IMR-90 (cell line): ENCODE data around the gene TOMM40. TPM values are rescaled to one million over a fixed set of nuclear protein-coding genes. Genes with fewer than 3 reads are reported as not detected.

Experiments used
- ATAC-seq: fragments of 200-7000 bp; cut with Tn5 transposase; 2 replicates; pipeline ENCODE4 v1.9.1; 2020; ENCODE audit warnings: low read depth, mild to moderate bottlenecking, moderate library complexity
- BruUV-seq: library from RNA; stranded (reverse); fragments of 400-500 nt; replicated peaks from 2 replicates; lab custom pipeline; 2021; lab: Mats Ljungman, UMichigan
- CTCF ChIA-PET: fragments of 300-600 bp; formaldehyde crosslinking; extraction: SDS; loops from one replicate; lab custom pipeline; 2021; ENCODE audit warnings: antibody characterized with exemption; lab: Yijun Ruan, JAX
- POLR2A ChIA-PET: fragments of 300-600 bp; sonication (Branson Sonifier 250); formaldehyde crosslinking; loops from one replicate; lab custom pipeline; 2022; ENCODE audit warnings: antibody characterized with exemption; ENCODE audit not compliant: unreplicated experiment; lab: Charles Lee
- DNase-seq: peaks from one replicate; pipeline ENCODE4 v3.0.0; 2013
- H2AFZ ChIP-seq: replicated peaks from 2 replicates; pipeline ENCODE3; 2013; ENCODE audit warnings: low read length, mild to moderate bottlenecking; ENCODE audit not compliant: poor library complexity
- H2AK5ac ChIP-seq: 2 replicates; pipeline ENCODE4 v1.6.1; 2013; ENCODE audit warnings: low read depth, low read length, inconsistent platforms
- H2AK9ac ChIP-seq: replicated peaks from 2 replicates; pipeline ENCODE3; 2013; ENCODE audit warnings: mild to moderate bottlenecking, low read depth, low read length, moderate library complexity; ENCODE audit not compliant: poor library complexity
- H2BK120ac ChIP-seq: 2 replicates; pipeline ENCODE4 v1.6.1; 2013; ENCODE audit warnings: low read depth, low read length, inconsistent platforms
- H2BK15ac ChIP-seq: 3 replicates; pipeline ENCODE4 v1.6.1; 2013; ENCODE audit warnings: low read depth, low read length, inconsistent platforms
- H2BK20ac ChIP-seq: 2 replicates; pipeline ENCODE4 v1.6.1; 2013; ENCODE audit warnings: low read depth, mild to moderate bottlenecking, inconsistent platforms, low read length, moderate library complexity
- H2BK5ac ChIP-seq: 2 replicates; pipeline ENCODE4 v1.6.1; 2013; ENCODE audit warnings: mild to moderate bottlenecking, low read depth, low read length, inconsistent platforms; ENCODE audit not compliant: poor library complexity, severe bottlenecking
- H3K14ac ChIP-seq: replicated peaks from 2 replicates; pipeline ENCODE4 v1.6.1; 2013; ENCODE audit warnings: low read depth, low read length, inconsistent platforms
- H3K18ac ChIP-seq: 2 replicates; pipeline ENCODE4 v1.6.1; 2013; ENCODE audit warnings: low read depth, low read length, control low read depth
- H3K23ac ChIP-seq: 2 replicates; pipeline ENCODE4 v1.6.1; 2013; ENCODE audit warnings: low read depth, low read length, inconsistent platforms
- H3K27ac ChIP-seq: 2 replicates; pipeline ENCODE4 v1.5.1; 2013; ENCODE audit warnings: mild to moderate bottlenecking, control low read depth, low read length; ENCODE audit not compliant: insufficient read depth
- H3K27me3 ChIP-seq: 2 replicates; pipeline ENCODE4 v1.6.1; 2013; ENCODE audit warnings: low read length; ENCODE audit not compliant: control insufficient read depth, insufficient read depth
- H3K36me3 ChIP-seq: 2 replicates; pipeline ENCODE4 v1.6.1; 2013; ENCODE audit warnings: low read length, mixed read lengths; ENCODE audit not compliant: control insufficient read depth, insufficient read depth
- H3K4ac ChIP-seq: 2 replicates; pipeline ENCODE4 v1.6.1; 2013; ENCODE audit warnings: low read depth, low read length, inconsistent platforms
- H3K4me1 ChIP-seq: 2 replicates; pipeline ENCODE4 v1.6.1; 2013; ENCODE audit warnings: low read length, mixed read lengths; ENCODE audit not compliant: control insufficient read depth, insufficient read depth
- H3K4me2 ChIP-seq: 2 replicates; pipeline ENCODE4 v1.6.1; 2013; ENCODE audit warnings: low read depth, mild to moderate bottlenecking, control low read depth, low read length, moderate library complexity
- H3K4me3 ChIP-seq: 2 replicates; pipeline ENCODE4 v1.5.1; 2013; ENCODE audit warnings: low read depth, mild to moderate bottlenecking, control low read depth, low read length, moderate library complexity; ENCODE audit not compliant: insufficient read depth
- H3K56ac ChIP-seq: 2 replicates; pipeline ENCODE4 v1.6.1; 2013; ENCODE audit warnings: low read length, inconsistent platforms; ENCODE audit not compliant: insufficient read depth; ENCODE audit errors: extremely low read depth
- H3K79me1 ChIP-seq, 2 experiments: 2 replicates each; pipeline ENCODE4 v1.6.1; 2013; ENCODE audit warnings: low read length in 2 of 2, inconsistent platforms in 1 of 2, low read depth in 1 of 2
- H3K9ac ChIP-seq: 2 replicates; pipeline ENCODE4 v1.6.1; 2013; ENCODE audit warnings: low read depth, low read length, control low read depth
- H3K9me1 ChIP-seq: 2 replicates; pipeline ENCODE4 v1.6.1; 2013; ENCODE audit warnings: low read length, inconsistent platforms; ENCODE audit not compliant: insufficient read depth
- H3K9me3 ChIP-seq: 2 replicates; pipeline ENCODE4 v1.6.1; 2013; ENCODE audit warnings: low read length; ENCODE audit not compliant: control insufficient read depth, insufficient read depth
- H4K20me1 ChIP-seq: 2 replicates; pipeline ENCODE4 v1.6.1; 2013; ENCODE audit warnings: low read length, inconsistent platforms; ENCODE audit not compliant: insufficient read depth
- H4K5ac ChIP-seq: 2 replicates; pipeline ENCODE4 v1.6.1; 2013; ENCODE audit warnings: mild to moderate bottlenecking, low read depth, low read length, control low read depth
- H4K8ac ChIP-seq, 2 experiments: 2 replicates each; pipeline ENCODE4 v1.6.1; 2013; ENCODE audit warnings: low read depth in 2 of 2, low read length in 2 of 2, control low read depth in 1 of 2, inconsistent platforms in 1 of 2
- H4K91ac ChIP-seq: 2 replicates; pipeline ENCODE4 v1.6.1; 2013; ENCODE audit warnings: low read depth, low read length, inconsistent platforms; ENCODE audit not compliant: insufficient read depth
- BHLHE40 ChIP-seq: fragments of 150-350 bp; IDR thresholded peaks from 2 replicates; pipeline ENCODE4 v1.6.1; 2016; ENCODE audit warnings: mild to moderate bottlenecking, low read depth, low read length
- CEBPB ChIP-seq: IDR thresholded peaks from 2 replicates; pipeline ENCODE4 v1.6.1; 2012; ENCODE audit warnings: low read depth, low read length, improper control_type of control experiment
- CHD1 ChIP-seq: IDR thresholded peaks from 2 replicates; pipeline ENCODE4 v1.6.1; 2012; ENCODE audit warnings: low read depth, low read length, improper control_type of control experiment
- FOS ChIP-seq: fragments of 150-350 bp; IDR thresholded peaks from 2 replicates; pipeline ENCODE4 v1.6.1; 2016; ENCODE audit warnings: low read depth, low read length
- MAFK ChIP-seq: IDR thresholded peaks from 2 replicates; pipeline ENCODE4 v1.6.1; 2012; ENCODE audit warnings: low read depth, low read length, improper control_type of control experiment
- MAZ ChIP-seq: IDR thresholded peaks from 2 replicates; pipeline ENCODE4 v1.6.1; 2012; ENCODE audit warnings: low read depth, mild to moderate bottlenecking, low read length, improper control_type of control experiment, moderate library complexity, borderline replicate concordance
- MXI1 ChIP-seq: IDR thresholded peaks from 2 replicates; pipeline ENCODE4 v1.6.1; 2012; ENCODE audit warnings: low read depth, mild to moderate bottlenecking, low read length, moderate library complexity, borderline replicate concordance
- NFE2L2 ChIP-seq: fragments of 150-350 bp; IDR thresholded peaks from 2 replicates; pipeline ENCODE4 v1.6.1; 2016; ENCODE audit warnings: low read depth, mild to moderate bottlenecking, low read length
- POLR2A ChIP-seq: IDR thresholded peaks from 2 replicates; pipeline ENCODE4 v1.6.1; 2012; ENCODE audit warnings: mild to moderate bottlenecking, low read depth, low read length
- RAD21 ChIP-seq: IDR thresholded peaks from 2 replicates; pipeline ENCODE4 v1.6.1; 2012; ENCODE audit warnings: low read length, improper control_type of control experiment
- RCOR1 ChIP-seq: IDR thresholded peaks from 2 replicates; pipeline ENCODE4 v1.6.1; 2012; ENCODE audit warnings: mild to moderate bottlenecking, low read length, improper control_type of control experiment; ENCODE audit not compliant: insufficient replicate concordance
- RFX5 ChIP-seq: IDR thresholded peaks from 2 replicates; pipeline ENCODE4 v1.8.0; 2012; ENCODE audit warnings: low read depth, mild to moderate bottlenecking, low read length, moderate library complexity
- SMC3 ChIP-seq: fragments of 150-350 bp; IDR thresholded peaks from 2 replicates; pipeline ENCODE4 v1.6.1; 2016; ENCODE audit warnings: low read depth, mild to moderate bottlenecking, antibody characterized with exemption, low read length, moderate library complexity
- WGBS, 2 experiments: methylation state at CpG; one replicate each; pipeline versions ENCODE4 v1.1.5 to v1.1.7; 2013; ENCODE audit warnings: missing lambda C conversion rate in 2 of 2; ENCODE audit not compliant: insufficient read length in 1 of 2; ENCODE audit errors: extremely low coverage in 2 of 2; 5-methylcytosine and 5-hydroxymethylcytosine counted together
- dilution Hi-C: fragments of 300-500 bp; cut with HindIII; formaldehyde crosslinking; loops from one replicate; pipeline ENCODE4 v1.14.3; 2018; ENCODE audit warnings: low sequenced_read_pairs; ENCODE audit not compliant: unreplicated experiment
- in situ Hi-C: fragments of 300-500 bp; cut with MboI; formaldehyde crosslinking; loops from 3 replicates; pipeline ENCODE4 v1.14.3; 2019; ENCODE audit warnings: low sequenced_read_pairs, inconsistent platforms, mixed read lengths
- intact Hi-C: fragments of 100-400 bp; cut with micrococcal nuclease; formaldehyde crosslinking; loops from 2 replicates; pipeline ENCODE4 v1.10.0; 2022
- polyA plus RNA-seq, 3 experiments: library from polyadenylated mRNA; depleted of rRNA; stranded (reverse); fragments of >200 nt; gene quantifications; 2 replicates each; pipeline ENCODE4 v1.2.3, GENCODE V29; 2012; ENCODE audit warnings: low replicate concordance in 1 of 3
- total RNA-seq: library from RNA; depleted of rRNA; stranded (reverse); fragments of >200 nt; gene quantifications from 2 replicates; pipeline ENCODE4 v1.2.3, GENCODE V29; 2012
- TF ChIP-seq, protein P1 (sequence below): fragments of 150-350 bp; IDR thresholded peaks from 2 replicates; pipeline ENCODE4 v1.6.1; 2016; ENCODE audit warnings: low read depth, mild to moderate bottlenecking, low read length, moderate library complexity, borderline replicate concordance
- TF ChIP-seq, protein P2 (sequence below): fragments of 150-350 bp; IDR thresholded peaks from 2 replicates; pipeline ENCODE4 v1.6.1; 2017; ENCODE audit warnings: mild to moderate bottlenecking, antibody characterized with exemption, low read length, low read depth
- TF ChIP-seq, protein P3 (sequence below): conservative IDR thresholded peaks from 2 replicates; pipeline ENCODE4 v1.5.1; 2012; ENCODE audit warnings: mild to moderate bottlenecking, low read depth, low read length, improper control_type of control experiment

TOMM40 gene
- total and polyA plus RNA-seq, 2 of the 4 experiments (the other 2 are of a cell fraction): 54.8 to 62.6 TPM

DNA sequence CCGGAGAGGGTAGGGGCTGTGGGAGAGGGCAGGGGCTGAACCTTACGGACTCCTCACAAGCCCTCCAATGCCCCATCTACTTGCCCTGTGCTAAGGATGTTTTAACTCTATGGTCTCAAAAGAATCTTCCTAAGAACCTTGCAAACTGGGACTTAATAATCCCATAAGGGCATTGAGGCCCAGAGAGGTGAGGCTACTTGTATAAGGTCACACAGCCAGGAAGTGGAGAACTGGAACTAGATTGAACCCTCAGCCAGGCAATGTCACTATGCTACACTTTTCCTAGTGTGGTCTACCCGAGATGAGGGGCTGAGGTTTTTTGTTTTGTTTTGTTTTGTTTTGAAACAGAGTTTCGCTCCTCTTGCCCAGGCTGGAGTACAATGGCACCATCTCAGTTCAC, 40.5 kb downstream of the TOMM40 start:
- Histone ChIP-seq H3K27me3 (peaks cover 6% of the 10 kb centered on the region), H3K23ac (no peak overlapping the region), H2BK5ac (no peak overlapping the region), H2AK9ac (no peak overlapping the region), H3K9ac (no peak overlapping the region), H3K4ac (no peak overlapping the region), H4K8ac (no peak overlapping the region), H3K79me1 (no peaks in the 10 kb centered on the region), H3K4me2 (no peak overlapping the region), H3K27ac (no peak overlapping the region), H3K18ac (no peak overlapping the region), H4K20me1 (no peaks in the 10 kb centered on the region), H2AK5ac (no peak overlapping the region), H2AFZ (no peak overlapping the region), H4K91ac (no peak overlapping the region), H2BK20ac (no peak overlapping the region), H3K4me1 (peaks cover 2% of the 10 kb centered on the region; the same call in 1 of the 2 replicates), H4K5ac (no peak overlapping the region), H2BK120ac (no peak overlapping the region), H2BK15ac (no peak overlapping the region), H3K14ac (no peak overlapping the region), H3K36me3 (no peaks in the 10 kb centered on the region), H3K56ac (no peak overlapping the region), H3K4me3 (no peak overlapping the region), H3K9me1 (no peaks in the 10 kb centered on the region), H3K9me3 (no peaks in the 10 kb centered on the region)
- ATAC-seq (no peak), DNase-seq (no peak)
- TF ChIP-seq MAZ (no peak), CHD1 (no peak), MXI1 (no peak), POLR2A (no peak), MAFK (no peak), RFX5 (no peak), RAD21 (no peak), BHLHE40 (no peak), NFE2L2 (no peak), SMC3 (no peak), RCOR1 (no peak), FOS (no peak), CEBPB (no peak)
- TF ChIP-seq, protein P1, sequence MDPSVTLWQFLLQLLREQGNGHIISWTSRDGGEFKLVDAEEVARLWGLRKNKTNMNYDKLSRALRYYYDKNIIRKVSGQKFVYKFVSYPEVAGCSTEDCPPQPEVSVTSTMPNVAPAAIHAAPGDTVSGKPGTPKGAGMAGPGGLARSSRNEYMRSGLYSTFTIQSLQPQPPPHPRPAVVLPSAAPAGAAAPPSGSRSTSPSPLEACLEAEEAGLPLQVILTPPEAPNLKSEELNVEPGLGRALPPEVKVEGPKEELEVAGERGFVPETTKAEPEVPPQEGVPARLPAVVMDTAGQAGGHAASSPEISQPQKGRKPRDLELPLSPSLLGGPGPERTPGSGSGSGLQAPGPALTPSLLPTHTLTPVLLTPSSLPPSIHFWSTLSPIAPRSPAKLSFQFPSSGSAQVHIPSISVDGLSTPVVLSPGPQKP: no peak
- TF ChIP-seq, protein P2, sequence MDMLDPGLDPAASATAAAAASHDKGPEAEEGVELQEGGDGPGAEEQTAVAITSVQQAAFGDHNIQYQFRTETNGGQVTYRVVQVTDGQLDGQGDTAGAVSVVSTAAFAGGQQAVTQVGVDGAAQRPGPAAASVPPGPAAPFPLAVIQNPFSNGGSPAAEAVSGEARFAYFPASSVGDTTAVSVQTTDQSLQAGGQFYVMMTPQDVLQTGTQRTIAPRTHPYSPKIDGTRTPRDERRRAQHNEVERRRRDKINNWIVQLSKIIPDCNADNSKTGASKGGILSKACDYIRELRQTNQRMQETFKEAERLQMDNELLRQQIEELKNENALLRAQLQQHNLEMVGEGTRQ: no peak
- TF ChIP-seq, protein P3, sequence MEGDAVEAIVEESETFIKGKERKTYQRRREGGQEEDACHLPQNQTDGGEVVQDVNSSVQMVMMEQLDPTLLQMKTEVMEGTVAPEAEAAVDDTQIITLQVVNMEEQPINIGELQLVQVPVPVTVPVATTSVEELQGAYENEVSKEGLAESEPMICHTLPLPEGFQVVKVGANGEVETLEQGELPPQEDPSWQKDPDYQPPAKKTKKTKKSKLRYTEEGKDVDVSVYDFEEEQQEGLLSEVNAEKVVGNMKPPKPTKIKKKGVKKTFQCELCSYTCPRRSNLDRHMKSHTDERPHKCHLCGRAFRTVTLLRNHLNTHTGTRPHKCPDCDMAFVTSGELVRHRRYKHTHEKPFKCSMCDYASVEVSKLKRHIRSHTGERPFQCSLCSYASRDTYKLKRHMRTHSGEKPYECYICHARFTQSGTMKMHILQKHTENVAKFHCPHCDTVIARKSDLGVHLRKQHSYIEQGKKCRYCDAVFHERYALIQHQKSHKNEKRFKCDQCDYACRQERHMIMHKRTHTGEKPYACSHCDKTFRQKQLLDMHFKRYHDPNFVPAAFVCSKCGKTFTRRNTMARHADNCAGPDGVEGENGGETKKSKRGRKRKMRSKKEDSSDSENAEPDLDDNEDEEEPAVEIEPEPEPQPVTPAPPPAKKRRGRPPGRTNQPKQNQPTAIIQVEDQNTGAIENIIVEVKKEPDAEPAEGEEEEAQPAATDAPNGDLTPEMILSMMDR: no peak
- in situ Hi-C loops (no loop called here), intact Hi-C loops (no loop called here), dilution Hi-C loops (no loop called here)
- no TSS peak for BruUV-seq
- ChIA-PET CTCF (interaction anchor here (0.6 kb wide), 1 partner anchor 20 kb away, joined by 4 read pairs; no protein-coding TSS in a partner anchor), POLR2A (no interaction called here)
- WGBS, 2 experiments: no CpG with 5 or more reads among the region's 4 CpGs
